H9 (cell line): Measurements from ENCODE around the gene MST1R. TPM values are rescaled to one million over a fixed set of nuclear protein-coding genes. Genes with fewer than 3 reads are reported as not detected.

ENCODE experiments used
- DNase-seq: peaks from one replicate; pipeline ENCODE4 v3.0.0-alpha.2; 2017
- H2AFZ ChIP-seq: one replicate; pipeline ENCODE4 v1.6.1; 2013; ENCODE audit warnings: mild to moderate bottlenecking, low read length, control low read depth, moderate library complexity
- H2AK5ac ChIP-seq: 2 replicates; pipeline ENCODE4 v1.6.1; 2013; ENCODE audit warnings: low read length, control low read depth, mixed read lengths; ENCODE audit not compliant: insufficient read length
- H2BK120ac ChIP-seq: one replicate; pipeline ENCODE4 v1.6.1; 2013; ENCODE audit warnings: low read depth, mild to moderate bottlenecking, low read length, control low read depth, inconsistent platforms; ENCODE audit not compliant: poor library complexity, severe bottlenecking
- H2BK12ac ChIP-seq: 2 replicates; pipeline ENCODE4 v1.6.1; 2013; ENCODE audit warnings: low read length, control low read depth, mixed read lengths, low read depth; ENCODE audit not compliant: insufficient read length
- H2BK15ac ChIP-seq: 2 replicates; pipeline ENCODE4 v1.6.1; 2013; ENCODE audit warnings: low read depth, low read length, control low read depth
- H2BK20ac ChIP-seq: one replicate; pipeline ENCODE4 v1.6.1; 2013; ENCODE audit warnings: low read depth, mild to moderate bottlenecking, low read length, control low read depth, inconsistent platforms; ENCODE audit not compliant: poor library complexity, severe bottlenecking
- H2BK5ac ChIP-seq: 2 replicates; pipeline ENCODE4 v1.6.1; 2013; ENCODE audit warnings: low read length, control low read depth, mixed read lengths; ENCODE audit not compliant: insufficient read length
- H3K14ac ChIP-seq: 2 replicates; pipeline ENCODE4 v1.6.1; 2013; ENCODE audit warnings: low read length, control low read depth; ENCODE audit not compliant: insufficient read depth
- H3K18ac ChIP-seq: 2 replicates; pipeline ENCODE4 v1.6.1; 2013; ENCODE audit warnings: low read depth, mild to moderate bottlenecking, mixed read lengths, low read length, control low read depth; ENCODE audit not compliant: insufficient read length
- H3K23ac ChIP-seq: 2 replicates; pipeline ENCODE4 v1.6.1; 2013; ENCODE audit warnings: low read length, control low read depth, mixed read lengths, low read depth; ENCODE audit not compliant: insufficient read length
- H3K23me2 ChIP-seq: 2 replicates; pipeline ENCODE4 v1.6.1; 2013; ENCODE audit warnings: low read depth, mild to moderate bottlenecking, mixed read lengths, low read length, control low read depth; ENCODE audit not compliant: insufficient read length, poor library complexity, severe bottlenecking
- H3K27ac ChIP-seq: 2 replicates; pipeline ENCODE4 v1.5.1; 2013; ENCODE audit warnings: low read length, control low read depth, mixed read lengths, low read depth; ENCODE audit not compliant: insufficient read length
- H3K27me3 ChIP-seq: 2 replicates; pipeline ENCODE4 v1.6.1; 2013; ENCODE audit warnings: low read length, control low read depth, inconsistent platforms; ENCODE audit not compliant: insufficient read depth
- H3K4ac ChIP-seq: 2 replicates; pipeline ENCODE4 v1.6.1; 2013; ENCODE audit warnings: low read depth, mild to moderate bottlenecking, control low read depth, inconsistent platforms, low read length, moderate library complexity
- H3K4me1 ChIP-seq: 2 replicates; pipeline ENCODE4 v1.6.1; 2013; ENCODE audit warnings: low read length, control low read depth, inconsistent platforms; ENCODE audit not compliant: insufficient read depth
- H3K4me2 ChIP-seq: 2 replicates; pipeline ENCODE4 v1.6.1; 2013; ENCODE audit warnings: low read length, control low read depth, mixed read lengths; ENCODE audit not compliant: insufficient read length, insufficient read depth
- H3K56ac ChIP-seq: 2 replicates; pipeline ENCODE4 v1.6.1; 2013; ENCODE audit warnings: low read depth, mild to moderate bottlenecking, mixed read lengths, low read length, control low read depth; ENCODE audit not compliant: insufficient read length
- H3K79me1 ChIP-seq: 2 replicates; pipeline ENCODE4 v1.6.1; 2013; ENCODE audit warnings: low read depth, mild to moderate bottlenecking, moderate library complexity, low read length, control low read depth, inconsistent platforms; ENCODE audit not compliant: insufficient read depth, poor library complexity, severe bottlenecking
- H3K79me2 ChIP-seq: 2 replicates; pipeline ENCODE4 v1.6.1; 2013; ENCODE audit warnings: low read length, control low read depth, inconsistent platforms; ENCODE audit not compliant: insufficient read depth
- H3K9ac ChIP-seq: 2 replicates; pipeline ENCODE4 v1.6.1; 2013; ENCODE audit warnings: low read length, control low read depth, mixed read lengths; ENCODE audit not compliant: insufficient read length; ENCODE audit errors: extremely low read depth
- H3K9me3 ChIP-seq: one replicate; pipeline ENCODE4 v1.6.1; 2013; ENCODE audit warnings: low read depth, low read length, inconsistent platforms; ENCODE audit not compliant: control insufficient read depth
- H3T11ph ChIP-seq: one replicate; pipeline ENCODE4 v1.6.1; 2013; ENCODE audit warnings: mild to moderate bottlenecking, low read length, control low read depth, inconsistent platforms
- H4K20me1 ChIP-seq: one replicate; pipeline ENCODE4 v1.6.1; 2013; ENCODE audit not compliant: control insufficient read depth, insufficient read length, insufficient read depth
- H4K5ac ChIP-seq: 2 replicates; pipeline ENCODE4 v1.6.1; 2013; ENCODE audit warnings: low read depth, mild to moderate bottlenecking, mixed read lengths, low read length, control low read depth; ENCODE audit not compliant: insufficient read length
- H4K8ac ChIP-seq: replicated peaks from 2 replicates; pipeline ENCODE4 v1.6.1; 2013; ENCODE audit warnings: low read length, control low read depth, mixed read lengths, low read depth; ENCODE audit not compliant: insufficient read length
- H4K91ac ChIP-seq: 2 replicates; pipeline ENCODE4 v1.6.1; 2013; ENCODE audit warnings: low read depth, mild to moderate bottlenecking, moderate library complexity, mixed read lengths, low read length, control low read depth; ENCODE audit not compliant: insufficient read length
- H3K27ac Mint-ChIP-seq, 3 experiments: 2 replicates in 2 of 3; 3 replicates in 1 of 3; pipeline ENCODE4 v1.8.0; 2020 to 2021; ENCODE audit warnings: mixed read lengths in 3 of 3, mild to moderate bottlenecking in 1 of 3, moderate library complexity in 1 of 3
- H3K27me3 Mint-ChIP-seq: 2 replicates; pipeline ENCODE4 v1.8.0; 2021; ENCODE audit warnings: low read depth, mild to moderate bottlenecking, moderate library complexity, mixed read lengths
- H3K36me3 Mint-ChIP-seq, 3 experiments: 2 replicates in 2 of 3; 3 replicates in 1 of 3; pipeline ENCODE4 v1.8.0; 2020 to 2021; ENCODE audit warnings: low read depth in 3 of 3, mixed read lengths in 3 of 3; ENCODE audit not compliant: insufficient read depth in 1 of 3
- H3K4me1 Mint-ChIP-seq, 2 experiments: 2 replicates each; pipeline ENCODE4 v1.8.0; 2020; ENCODE audit warnings: mixed read lengths in 2 of 2
- H3K4me3 Mint-ChIP-seq, 2 experiments: 2 replicates in 1 of 2; 3 replicates in 1 of 2; pipeline ENCODE4 v1.8.0; 2020 to 2021; ENCODE audit warnings: mild to moderate bottlenecking in 2 of 2, mixed read lengths in 2 of 2, moderate library complexity in 1 of 2
- H3K9me3 Mint-ChIP-seq, 2 experiments: 2 replicates in 1 of 2; 3 replicates in 1 of 2; pipeline ENCODE4 v1.8.0; 2020; ENCODE audit warnings: mild to moderate bottlenecking in 2 of 2, mixed read lengths in 2 of 2, moderate library complexity in 1 of 2
- WGBS: extraction: QIAGEN DNeasy Blood & Tissue Kit; methylation state at CpG from one replicate; pipeline ENCODE4 v1.1.7; 2013; ENCODE audit warnings: missing lambda C conversion rate, low lambda C conversion rate, mixed read lengths; ENCODE audit not compliant: insufficient read length; ENCODE audit errors: extremely low coverage; 5-methylcytosine and 5-hydroxymethylcytosine counted together
- total RNA-seq: library from RNA; stranded (reverse); gene quantifications from 2 replicates; pipeline ENCODE4 v1.2.1, GENCODE V29; 2021
- TF ChIP-seq, protein P1 (sequence below): fragments of 200-600 bp; sonication (generic); conservative IDR thresholded peaks from 3 replicates; pipeline ENCODE4 v1.8.0; 2021; ENCODE audit warnings: antibody characterized with exemption, mild to moderate bottlenecking

The MST1R gene
- total RNA-seq, 1 experiment from 2014 or later = 4.9 TPM

GRCh38 chr3:49842843-49843517 is 60.7 kb downstream of the MST1R start:
- Histone ChIP-seq H3K18ac (no peak overlapping the region), H2BK12ac (no peak overlapping the region), H3K9me3 (no peaks in the 10 kb centered on the region), H2BK5ac (no peak overlapping the region), H3K27ac (no peak overlapping the region), H3K4me2 (no peak overlapping the region), H4K91ac (no peak overlapping the region), H4K8ac (no peak overlapping the region), H3K4me1 (no peaks in the 10 kb centered on the region), H3K4ac (no peak overlapping the region), H2AFZ (no peak overlapping the region), H2BK15ac (no peak overlapping the region), H3K23ac (no peak overlapping the region), H2BK120ac (no peak overlapping the region), H3K27me3 (no peaks in the 10 kb centered on the region), H4K20me1 (no peaks in the 10 kb centered on the region), H3K56ac (no peak overlapping the region), H3K79me1 (no peaks in the 10 kb centered on the region), H3K79me2 (no peaks in the 10 kb centered on the region), H3T11ph (no peak overlapping the region), H3K23me2 (no peaks in the 10 kb centered on the region), H2AK5ac (no peak overlapping the region), H3K9ac (no peak overlapping the region), H2BK20ac (no peak overlapping the region), H3K14ac (no peak overlapping the region), H4K5ac (no peak overlapping the region)
- H3K4me3 Mint-ChIP-seq = no peak overlapping the region; a peak in 1 of 5 replicates
- WGBS = no CpG with 5 or more reads among the region's 3 CpGs
- H3K36me3 Mint-ChIP-seq = peaks cover 33 to 73% (median 68%) of the 10 kb centered on the region in 3 experiments; a peak in 6 of 7 replicates
- DNase-seq = no peak
- H3K27me3 Mint-ChIP-seq = no peaks in the 10 kb centered on the region
- TF ChIP-seq, protein P1, sequence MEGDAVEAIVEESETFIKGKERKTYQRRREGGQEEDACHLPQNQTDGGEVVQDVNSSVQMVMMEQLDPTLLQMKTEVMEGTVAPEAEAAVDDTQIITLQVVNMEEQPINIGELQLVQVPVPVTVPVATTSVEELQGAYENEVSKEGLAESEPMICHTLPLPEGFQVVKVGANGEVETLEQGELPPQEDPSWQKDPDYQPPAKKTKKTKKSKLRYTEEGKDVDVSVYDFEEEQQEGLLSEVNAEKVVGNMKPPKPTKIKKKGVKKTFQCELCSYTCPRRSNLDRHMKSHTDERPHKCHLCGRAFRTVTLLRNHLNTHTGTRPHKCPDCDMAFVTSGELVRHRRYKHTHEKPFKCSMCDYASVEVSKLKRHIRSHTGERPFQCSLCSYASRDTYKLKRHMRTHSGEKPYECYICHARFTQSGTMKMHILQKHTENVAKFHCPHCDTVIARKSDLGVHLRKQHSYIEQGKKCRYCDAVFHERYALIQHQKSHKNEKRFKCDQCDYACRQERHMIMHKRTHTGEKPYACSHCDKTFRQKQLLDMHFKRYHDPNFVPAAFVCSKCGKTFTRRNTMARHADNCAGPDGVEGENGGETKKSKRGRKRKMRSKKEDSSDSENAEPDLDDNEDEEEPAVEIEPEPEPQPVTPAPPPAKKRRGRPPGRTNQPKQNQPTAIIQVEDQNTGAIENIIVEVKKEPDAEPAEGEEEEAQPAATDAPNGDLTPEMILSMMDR = no peak
- H3K9me3 Mint-ChIP-seq = no peaks in the 10 kb centered on the region
- peaks cover 13 to 17% of the 10 kb centered on the region in 2 experiments for H3K4me1 Mint-ChIP-seq
- H3K27ac Mint-ChIP-seq = peak overlapping the region; percentile 61 to 76 (median 65); a peak in 5 of 7 replicates
